Measurements from ENCODE around the gene PLXNA2. TPM values are rescaled to one million over a fixed set of nuclear protein-coding genes. Genes with fewer than 3 reads are reported as not detected.

The PLXNA2 gene
- polyA plus RNA-seq, 1 of the 3 experiments (the other 2 are of a cell fraction), result 8.5 TPM

DNA sequence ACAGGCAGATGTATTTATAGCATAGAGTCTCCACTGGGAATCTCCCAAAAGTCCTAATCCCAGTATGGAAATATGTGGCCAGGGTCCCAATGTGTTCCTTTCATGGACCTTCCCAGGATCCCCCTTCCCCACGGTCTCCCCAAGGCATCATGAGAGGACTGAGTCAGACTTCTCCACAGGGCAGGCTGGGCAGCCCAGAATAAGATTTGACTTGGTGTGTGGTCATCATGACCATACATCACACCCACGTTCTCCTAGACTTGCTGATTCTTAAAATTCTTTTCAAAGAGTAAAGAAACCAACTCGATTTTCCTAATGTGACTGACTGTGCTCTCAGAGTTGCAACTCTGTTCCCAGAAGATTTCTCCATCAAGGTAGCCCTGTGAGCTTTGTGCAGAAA is 239.3 kb downstream of the PLXNA2 start:
- no peaks in the 10 kb centered on the region for H3K36me3 ChIP-seq (replicated peaks in 1 of 2; ENCODE audit: control insufficient read depth in 1 of 2, insufficient read depth in 2 of 2, low read length in 1 of 2)
- TF ChIP-seq, protein P1, sequence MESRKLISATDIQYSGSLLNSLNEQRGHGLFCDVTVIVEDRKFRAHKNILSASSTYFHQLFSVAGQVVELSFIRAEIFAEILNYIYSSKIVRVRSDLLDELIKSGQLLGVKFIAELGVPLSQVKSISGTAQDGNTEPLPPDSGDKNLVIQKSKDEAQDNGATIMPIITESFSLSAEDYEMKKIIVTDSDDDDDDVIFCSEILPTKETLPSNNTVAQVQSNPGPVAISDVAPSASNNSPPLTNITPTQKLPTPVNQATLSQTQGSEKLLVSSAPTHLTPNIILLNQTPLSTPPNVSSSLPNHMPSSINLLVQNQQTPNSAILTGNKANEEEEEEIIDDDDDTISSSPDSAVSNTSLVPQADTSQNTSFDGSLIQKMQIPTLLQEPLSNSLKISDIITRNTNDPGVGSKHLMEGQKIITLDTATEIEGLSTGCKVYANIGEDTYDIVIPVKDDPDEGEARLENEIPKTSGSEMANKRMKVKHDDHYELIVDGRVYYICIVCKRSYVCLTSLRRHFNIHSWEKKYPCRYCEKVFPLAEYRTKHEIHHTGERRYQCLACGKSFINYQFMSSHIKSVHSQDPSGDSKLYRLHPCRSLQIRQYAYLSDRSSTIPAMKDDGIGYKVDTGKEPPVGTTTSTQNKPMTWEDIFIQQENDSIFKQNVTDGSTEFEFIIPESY (IDR thresholded peaks at IDR 0.05; ENCODE audit: borderline replicate concordance, low read depth), result no peak
- TF ChIP-seq NFIC (IDR thresholded peaks at IDR 0.05; ENCODE audit: borderline replicate concordance) (no peak), TAF1 (IDR thresholded peaks at IDR 0.05; ENCODE audit: borderline replicate concordance, low read depth, low read length) (no peak), MEF2A (IDR thresholded peaks at IDR 0.05; ENCODE audit: borderline replicate concordance, low read depth) (no peak), FOXM1 (IDR thresholded peaks at IDR 0.05; ENCODE audit: low read depth) (no peak), FOSL2 (IDR thresholded peaks at IDR 0.05; ENCODE audit: borderline replicate concordance, low read depth) (no peak), YY1 (IDR thresholded peaks at IDR 0.05; ENCODE audit: low read depth) (no peak), RAD21 (IDR thresholded peaks at IDR 0.05; ENCODE audit: low read length) (no peak), RXRA (IDR thresholded peaks at IDR 0.05; ENCODE audit: borderline replicate concordance, low read depth) (no peak), RFX5 (IDR thresholded peaks at IDR 0.05; ENCODE audit: low read length) (no peak), SIN3A (IDR thresholded peaks at IDR 0.05; ENCODE audit: borderline replicate concordance, low read depth, low read length) (no peak), GATA2 (CRISPR knock-in tag; IDR thresholded peaks at IDR 0.05) (no peak), EZH2phosphoT487 (IDR thresholded peaks at IDR 0.05; ENCODE audit: borderline replicate concordance, low read depth) (no peak), FOXJ3 (CRISPR knock-in tag; IDR thresholded peaks at IDR 0.05) (no peak), POLR2AphosphoS5 (IDR thresholded peaks at IDR 0.05; ENCODE audit: low read depth, low read length) (no peak), MXI1 (IDR thresholded peaks at IDR 0.05; ENCODE audit: low read depth, low read length) (no peak), EP300 (IDR thresholded peaks at IDR 0.05; ENCODE audit: borderline replicate concordance in 1 of 2, low read depth in 1 of 2, low read length in 1 of 2) (no peak), ELF1 (IDR thresholded peaks at IDR 0.05) (no peak)
- TF ChIP-seq, protein P2, sequence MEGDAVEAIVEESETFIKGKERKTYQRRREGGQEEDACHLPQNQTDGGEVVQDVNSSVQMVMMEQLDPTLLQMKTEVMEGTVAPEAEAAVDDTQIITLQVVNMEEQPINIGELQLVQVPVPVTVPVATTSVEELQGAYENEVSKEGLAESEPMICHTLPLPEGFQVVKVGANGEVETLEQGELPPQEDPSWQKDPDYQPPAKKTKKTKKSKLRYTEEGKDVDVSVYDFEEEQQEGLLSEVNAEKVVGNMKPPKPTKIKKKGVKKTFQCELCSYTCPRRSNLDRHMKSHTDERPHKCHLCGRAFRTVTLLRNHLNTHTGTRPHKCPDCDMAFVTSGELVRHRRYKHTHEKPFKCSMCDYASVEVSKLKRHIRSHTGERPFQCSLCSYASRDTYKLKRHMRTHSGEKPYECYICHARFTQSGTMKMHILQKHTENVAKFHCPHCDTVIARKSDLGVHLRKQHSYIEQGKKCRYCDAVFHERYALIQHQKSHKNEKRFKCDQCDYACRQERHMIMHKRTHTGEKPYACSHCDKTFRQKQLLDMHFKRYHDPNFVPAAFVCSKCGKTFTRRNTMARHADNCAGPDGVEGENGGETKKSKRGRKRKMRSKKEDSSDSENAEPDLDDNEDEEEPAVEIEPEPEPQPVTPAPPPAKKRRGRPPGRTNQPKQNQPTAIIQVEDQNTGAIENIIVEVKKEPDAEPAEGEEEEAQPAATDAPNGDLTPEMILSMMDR (IDR thresholded peaks at IDR 0.05), result no peak
- TF ChIP-seq, protein P3, sequence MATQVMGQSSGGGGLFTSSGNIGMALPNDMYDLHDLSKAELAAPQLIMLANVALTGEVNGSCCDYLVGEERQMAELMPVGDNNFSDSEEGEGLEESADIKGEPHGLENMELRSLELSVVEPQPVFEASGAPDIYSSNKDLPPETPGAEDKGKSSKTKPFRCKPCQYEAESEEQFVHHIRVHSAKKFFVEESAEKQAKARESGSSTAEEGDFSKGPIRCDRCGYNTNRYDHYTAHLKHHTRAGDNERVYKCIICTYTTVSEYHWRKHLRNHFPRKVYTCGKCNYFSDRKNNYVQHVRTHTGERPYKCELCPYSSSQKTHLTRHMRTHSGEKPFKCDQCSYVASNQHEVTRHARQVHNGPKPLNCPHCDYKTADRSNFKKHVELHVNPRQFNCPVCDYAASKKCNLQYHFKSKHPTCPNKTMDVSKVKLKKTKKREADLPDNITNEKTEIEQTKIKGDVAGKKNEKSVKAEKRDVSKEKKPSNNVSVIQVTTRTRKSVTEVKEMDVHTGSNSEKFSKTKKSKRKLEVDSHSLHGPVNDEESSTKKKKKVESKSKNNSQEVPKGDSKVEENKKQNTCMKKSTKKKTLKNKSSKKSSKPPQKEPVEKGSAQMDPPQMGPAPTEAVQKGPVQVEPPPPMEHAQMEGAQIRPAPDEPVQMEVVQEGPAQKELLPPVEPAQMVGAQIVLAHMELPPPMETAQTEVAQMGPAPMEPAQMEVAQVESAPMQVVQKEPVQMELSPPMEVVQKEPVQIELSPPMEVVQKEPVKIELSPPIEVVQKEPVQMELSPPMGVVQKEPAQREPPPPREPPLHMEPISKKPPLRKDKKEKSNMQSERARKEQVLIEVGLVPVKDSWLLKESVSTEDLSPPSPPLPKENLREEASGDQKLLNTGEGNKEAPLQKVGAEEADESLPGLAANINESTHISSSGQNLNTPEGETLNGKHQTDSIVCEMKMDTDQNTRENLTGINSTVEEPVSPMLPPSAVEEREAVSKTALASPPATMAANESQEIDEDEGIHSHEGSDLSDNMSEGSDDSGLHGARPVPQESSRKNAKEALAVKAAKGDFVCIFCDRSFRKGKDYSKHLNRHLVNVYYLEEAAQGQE (IDR thresholded peaks at IDR 0.05; ENCODE audit: low read depth, low read length), result no peak
- POLR2A ChIA-PET, result no interaction called here
- H3K9ac ChIP-seq, result no peak overlapping the region
- no peak overlapping the region for H2AFZ ChIP-seq (ENCODE audit: low read depth)
- H3F3A ChIP-seq (replicated peaks; ENCODE audit: insufficient read depth), result peaks cover 37% of the 10 kb centered on the region
- no peaks in the 10 kb centered on the region for H3K79me2 ChIP-seq (ENCODE audit: insufficient read depth)
- H3K4me3 ChIP-seq (ENCODE audit: low read depth in 2 of 2, low read length in 1 of 2), result no peak overlapping the region
- 63% methylated on average over 3 of the region's 3 CpGs for WGBS (ENCODE audit: low lambda C conversion rate)
- no peaks in the 10 kb centered on the region for H3K9me2 ChIP-seq
- peaks cover 16 to 17% of the 10 kb centered on the region in 2 experiments for H3K4me1 ChIP-seq (ENCODE audit: control insufficient read depth in 1 of 2, insufficient read depth in 2 of 2, low read depth in 1 of 2, low read length in 1 of 2)
- H3K27me3 ChIP-seq (ENCODE audit: insufficient read depth), result no peaks in the 10 kb centered on the region
- CTCF ChIA-PET, result interaction anchor here (0.6 to 2.4 kb wide), 2 partner anchors 120 to 237 kb away, joined by 3 to 8 read pairs; no protein-coding TSS in a partner anchor
- no peak overlapping the region for H3K27ac ChIP-seq (ENCODE audit: low read depth in 2 of 2, low read length in 1 of 2)
- no peaks in the 10 kb centered on the region for H3K9me3 ChIP-seq
- no peak for DNase-seq
- no peak overlapping the region for H3K4me2 ChIP-seq
- H4K20me1 ChIP-seq (ENCODE audit: insufficient read depth), result no peaks in the 10 kb centered on the region

Measured in SK-N-SH (cell line).